NOMO-1 treated with DMSO at 0.1 percent for 48 hours (cell line): ENCODE data around the gene TEAD1.
A peak's percentile ranks its signal among the peaks of the same experiment; 100 is the strongest.

Experiments
- DNase-seq: peaks from one replicate; lab custom pipeline; 2025; ENCODE audit not compliant: unreplicated experiment; lab: John Stamatoyannopoulos, UW

The TEAD1 gene

DNA sequence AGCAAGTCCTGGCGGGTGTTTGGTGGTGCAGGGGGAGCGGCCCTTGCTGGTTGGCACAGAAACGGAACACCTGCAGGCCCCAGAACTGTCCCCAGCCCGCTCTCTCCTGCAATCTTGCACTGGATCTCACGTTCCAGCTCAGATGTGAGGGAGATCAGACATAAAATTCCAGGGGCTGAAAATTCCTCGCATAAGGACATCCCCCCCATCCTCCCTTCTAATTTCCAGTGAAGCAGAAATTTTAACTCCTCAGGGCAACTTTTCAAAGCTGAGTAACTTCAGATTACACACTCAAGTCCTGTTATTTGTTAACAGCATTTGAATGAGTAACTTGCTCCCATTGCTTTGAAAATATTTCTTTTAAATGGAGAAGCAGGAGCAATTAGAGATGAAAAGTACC is 294.6 kb downstream of the TEAD1 start:
- DNase-seq, result no peak

DNA sequence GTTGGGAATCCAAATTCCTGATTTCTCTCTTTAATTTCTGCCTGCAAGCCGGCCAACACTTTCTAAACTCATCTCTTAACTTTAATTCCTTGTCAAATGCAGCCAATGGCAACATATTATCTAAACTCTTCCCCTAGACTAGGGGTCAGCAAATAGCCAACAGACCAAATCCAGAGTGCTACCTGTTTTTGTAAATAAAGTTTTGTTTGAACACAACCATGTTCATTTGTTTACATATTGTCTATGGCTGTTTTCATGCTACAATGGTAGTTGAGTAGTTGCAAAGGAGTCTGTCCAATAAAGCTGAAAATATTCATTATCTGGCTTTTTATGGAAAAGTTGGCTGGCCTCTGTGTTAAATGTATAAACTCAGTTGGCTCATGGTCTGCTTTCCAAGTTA is 297.7 kb downstream of the TEAD1 start:
- DNase-seq, result no peak

DNA sequence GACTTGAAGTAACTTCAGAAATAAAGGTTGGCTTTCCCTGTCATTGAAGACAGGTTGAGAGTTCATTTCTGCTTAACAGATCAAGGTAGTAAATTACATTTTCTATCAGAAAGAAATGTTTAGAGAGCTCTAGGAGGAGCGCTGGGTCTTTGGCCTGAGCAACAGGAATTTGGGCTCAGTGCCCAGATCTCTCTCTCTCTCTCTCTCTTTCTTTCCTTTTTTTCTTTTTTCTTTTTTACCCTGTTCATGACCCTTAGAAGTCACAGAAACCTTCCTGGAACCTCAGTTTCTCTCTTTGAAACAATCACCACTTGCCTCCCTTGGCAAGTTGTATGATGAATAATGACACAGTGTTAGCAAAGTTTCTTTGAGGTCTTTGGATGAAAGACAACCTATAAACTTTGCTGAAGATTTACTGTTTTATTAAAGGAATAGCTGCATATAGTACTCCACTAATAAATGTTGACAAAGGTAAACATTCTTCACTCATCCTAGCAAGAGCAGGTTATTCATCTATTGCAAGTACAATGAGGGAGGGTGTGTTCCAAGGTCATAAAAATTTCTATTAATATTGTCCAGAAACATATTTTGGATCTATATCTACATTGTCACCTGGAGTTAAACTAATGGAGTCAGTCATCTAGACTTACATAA is 299.4 kb downstream of the TEAD1 start:
- no peak for DNase-seq

DNA sequence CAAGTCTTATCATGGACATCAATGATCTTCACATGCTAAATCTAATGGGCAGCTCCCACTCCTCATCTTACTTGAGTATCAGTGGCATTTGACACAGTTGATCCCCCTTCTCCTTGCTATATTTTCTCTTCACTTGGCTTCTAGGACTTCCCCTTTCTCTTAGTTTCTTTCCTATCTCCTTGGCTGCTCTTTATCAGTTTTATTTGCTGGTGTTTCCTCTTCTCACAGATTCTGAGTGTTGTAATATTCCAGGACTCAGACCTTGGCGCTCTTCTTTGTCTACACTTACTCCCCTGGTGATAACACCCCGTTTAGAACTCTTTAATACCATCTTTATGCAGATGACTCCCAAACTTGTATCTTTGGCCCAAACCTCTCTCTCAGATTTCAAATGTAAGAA is 301.0 kb downstream of the TEAD1 start:
- peak; percentile 88 for DNase-seq

DNA sequence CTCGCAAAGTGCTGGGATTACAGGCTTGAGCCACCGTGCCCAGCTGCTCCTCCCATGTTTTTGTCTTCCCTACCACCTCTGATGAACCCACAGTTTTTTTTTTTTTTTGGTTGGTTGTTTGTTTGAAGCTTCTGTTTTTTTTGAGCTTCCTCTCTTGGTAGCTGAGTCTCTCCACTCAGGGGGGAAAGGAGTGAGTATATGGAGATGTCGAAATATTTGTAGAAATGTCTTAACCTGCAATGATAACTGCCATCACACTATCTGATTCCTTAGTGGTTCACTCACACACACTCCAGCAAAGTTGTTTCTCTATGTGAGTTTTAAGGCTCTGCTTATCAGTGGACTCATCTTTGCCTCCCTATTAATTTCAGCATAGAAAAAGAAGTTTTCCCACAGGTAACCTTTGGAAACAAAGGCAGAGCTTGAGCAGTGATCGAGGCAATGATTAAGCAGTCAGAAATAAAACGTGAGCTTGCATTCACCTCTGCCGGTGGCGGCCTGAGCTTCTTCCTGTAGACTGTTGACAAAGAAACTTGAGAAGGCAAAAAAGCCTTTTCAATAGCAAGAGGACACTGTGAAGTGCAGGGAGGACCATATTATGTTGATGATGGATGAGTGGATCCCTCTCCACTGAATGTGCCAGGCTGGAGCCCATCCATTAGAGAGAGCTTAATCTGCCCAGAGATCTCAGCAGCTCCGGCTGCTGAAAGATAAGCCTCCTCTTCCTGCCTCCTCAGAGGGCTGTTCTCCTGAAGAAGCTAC is 305.9 kb downstream of the TEAD1 start:
- DNase-seq, result peak; percentile 89

DNA sequence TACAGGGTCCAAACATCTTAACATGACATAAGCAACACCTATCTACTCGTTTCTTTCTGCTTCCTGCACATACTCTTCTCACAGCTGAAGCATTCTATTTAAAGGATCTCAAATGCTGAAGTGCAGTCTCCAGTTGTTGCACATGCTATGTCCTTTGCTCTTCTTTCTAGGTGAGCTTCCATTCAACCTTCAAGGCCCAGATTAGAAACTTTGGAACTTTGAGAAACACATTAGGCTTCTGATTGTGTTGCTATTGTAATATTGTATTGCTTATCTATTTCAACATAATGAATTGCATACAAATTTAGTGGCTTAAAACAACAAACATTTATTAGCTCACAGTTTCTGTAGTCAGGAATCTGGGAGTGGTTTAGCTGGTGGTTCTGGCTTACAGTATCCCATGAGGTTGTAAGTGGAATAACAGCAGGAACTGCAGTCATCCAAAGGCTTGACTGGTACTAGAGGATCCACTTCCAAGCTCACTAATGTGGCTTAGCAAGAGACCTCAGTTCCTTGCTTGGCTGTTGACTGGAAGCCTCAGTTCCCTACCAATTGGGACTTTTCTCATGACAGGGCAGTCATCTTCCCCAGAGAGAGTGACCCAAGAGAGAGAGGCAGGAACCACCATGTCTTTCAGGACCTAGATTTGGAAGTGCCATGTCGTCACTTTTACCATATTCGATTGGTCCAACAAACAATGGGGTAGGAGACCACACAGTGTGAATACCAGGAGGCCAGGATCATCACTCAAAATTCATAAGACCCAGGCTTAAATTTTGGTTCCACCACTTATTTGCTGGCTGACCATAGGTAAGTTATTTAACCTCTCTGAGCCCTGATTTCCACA is 307.7 kb downstream of the TEAD1 start:
- no peak for DNase-seq

DNA sequence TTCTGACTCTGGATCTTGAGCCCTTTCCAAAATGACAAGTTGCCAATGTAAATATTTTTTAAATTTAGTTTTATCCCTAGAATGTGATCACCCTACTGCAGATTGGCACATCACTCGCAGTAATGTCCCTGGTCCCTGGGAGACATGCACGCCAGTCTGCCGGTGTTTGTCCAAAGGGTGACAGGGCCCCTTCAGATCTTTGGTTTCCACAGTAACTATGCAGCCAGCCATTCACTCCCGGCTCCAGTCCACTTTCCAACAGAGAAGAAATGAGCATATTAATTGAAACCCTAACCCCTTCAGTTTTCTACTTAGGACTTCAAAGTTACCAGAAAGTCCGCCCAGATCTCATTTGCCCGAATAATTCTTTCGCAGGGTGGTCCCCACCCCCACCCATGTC is 309.1 kb downstream of the TEAD1 start:
- no peak for DNase-seq

DNA sequence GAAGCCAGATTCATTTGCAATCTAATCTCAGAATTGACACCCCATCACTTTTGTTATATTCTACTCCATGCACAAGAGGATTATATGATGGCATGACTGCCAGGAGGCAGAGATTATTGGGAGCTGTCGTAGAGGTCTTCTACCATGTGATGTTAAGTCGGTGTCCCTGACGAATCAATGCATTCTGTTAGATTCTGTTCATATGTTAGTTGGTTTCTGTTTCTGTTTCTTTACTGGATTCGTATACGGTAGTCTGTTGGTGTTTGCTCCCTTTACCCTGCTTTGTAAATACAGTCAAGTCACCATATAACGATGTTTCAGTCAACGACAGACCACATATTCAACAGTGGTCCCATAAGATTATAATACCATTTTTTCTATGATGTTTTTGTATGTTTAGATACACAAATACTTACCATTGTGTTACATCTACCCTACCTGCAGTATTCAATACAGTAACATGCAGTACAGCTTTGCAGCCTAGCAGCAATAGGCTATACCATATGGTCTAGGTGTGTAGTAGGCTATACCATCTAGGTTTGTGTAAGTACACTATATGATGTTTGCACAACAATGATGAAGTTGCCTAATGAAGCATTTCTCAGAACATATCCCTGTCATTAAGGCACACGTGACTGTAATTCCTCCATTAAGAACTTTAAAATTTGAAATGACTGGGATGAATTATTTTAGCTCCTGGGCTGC is 312.1 kb downstream of the TEAD1 start:
- DNase-seq, result no peak

DNA sequence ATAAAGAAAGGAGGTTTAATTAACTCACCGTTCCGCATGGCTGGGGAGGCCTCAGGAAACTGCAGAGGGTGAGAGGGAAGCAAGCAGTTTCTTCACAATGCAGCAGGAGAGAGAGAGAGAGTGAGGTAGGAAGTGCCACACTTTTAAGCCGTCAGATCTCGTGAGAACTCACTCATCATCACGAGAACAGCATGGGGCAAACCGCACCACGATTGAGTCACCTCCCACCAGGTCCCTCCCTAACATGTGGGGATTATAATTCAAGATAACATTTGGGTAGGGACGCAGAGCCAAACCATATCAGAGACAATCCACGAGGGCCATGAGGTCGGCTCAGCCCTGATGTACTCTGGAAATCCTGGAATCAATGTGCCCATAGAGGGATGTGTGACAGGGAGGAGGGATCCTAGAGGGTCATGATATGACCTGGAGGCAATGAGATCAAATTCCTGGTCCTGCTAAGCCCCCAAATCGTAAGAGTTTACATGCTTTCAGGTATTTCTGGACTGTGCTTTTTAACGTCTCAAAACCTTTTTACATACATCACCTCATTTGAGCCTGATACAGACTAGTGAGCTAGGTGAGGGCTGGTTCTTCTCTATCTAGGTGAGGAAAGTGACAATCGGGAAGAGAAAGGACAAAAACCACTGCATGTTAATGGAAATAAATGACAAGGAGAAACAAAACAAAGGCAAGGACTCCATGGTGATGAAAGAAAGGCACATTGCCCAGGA is 315.4 kb downstream of the TEAD1 start:
- peak; percentile 57 for DNase-seq

DNA sequence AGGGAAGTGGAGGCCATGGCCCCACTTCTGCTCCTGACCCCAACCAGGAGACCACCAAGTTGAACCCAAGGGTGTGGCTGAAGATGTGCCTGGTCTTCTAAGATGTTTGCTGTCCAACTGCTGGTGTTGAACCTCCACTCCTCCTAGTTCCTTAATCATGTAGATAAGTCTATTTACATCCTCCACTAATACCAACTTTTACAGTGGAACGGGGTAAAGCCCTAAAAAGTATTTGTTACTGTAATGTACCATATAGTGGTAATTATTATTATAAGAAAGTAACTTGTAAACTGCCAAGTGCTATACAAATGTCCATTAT is 315.9 kb downstream of the TEAD1 start:
- no peak for DNase-seq

DNA sequence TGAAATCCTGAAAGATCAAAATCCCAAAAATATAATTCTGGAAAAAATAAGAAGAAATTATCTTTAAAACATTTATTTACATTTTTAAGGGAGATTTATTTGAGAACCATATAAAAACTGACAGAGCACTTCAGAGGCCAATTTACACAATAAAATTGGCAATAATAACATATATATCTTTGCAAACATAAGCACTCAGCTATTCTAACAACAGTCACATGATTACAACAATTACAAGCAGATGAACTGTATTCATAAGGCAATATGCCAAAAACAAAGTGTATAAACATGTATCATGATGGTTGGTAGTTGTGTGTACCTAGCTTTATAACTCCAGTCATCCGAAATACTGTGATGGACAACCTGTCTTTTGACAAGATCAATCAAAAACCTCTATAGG is 317.2 kb downstream of the TEAD1 start:
- no peak for DNase-seq

DNA sequence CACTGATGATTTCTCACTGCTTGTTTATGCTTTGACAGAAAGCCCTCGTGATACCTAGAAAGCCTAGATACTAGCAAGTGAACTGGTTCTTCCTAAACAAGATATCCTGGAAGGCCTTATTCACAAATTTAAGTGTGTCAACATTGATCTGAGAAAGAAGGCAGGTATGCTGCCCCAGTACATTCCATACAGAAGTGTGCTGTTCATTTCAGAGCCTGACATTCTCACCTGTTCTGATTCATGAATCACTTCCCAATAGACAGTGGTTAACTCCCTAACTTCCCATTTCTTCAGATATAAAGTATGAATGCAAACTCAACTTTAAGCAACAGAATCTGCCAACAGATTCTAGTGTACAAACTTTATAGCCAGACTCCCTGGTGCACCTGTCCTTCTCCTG is 319.4 kb downstream of the TEAD1 start:
- no peak for DNase-seq
